ENCODE measurements around the gene HSD17B12. TPM values are rescaled to one million over a fixed set of nuclear protein-coding genes. Genes with fewer than 3 reads are reported as not detected.

HSD17B12 gene
- total RNA-seq, 1 donor from 2014 or later = 58.3 TPM

GRCh38 chr11:43748095-43748494, 67.6 kb downstream of the HSD17B12 start:
- ChIA-PET POLR2A (no interaction called here), CTCF (no interaction called here)
- TF ChIP-seq CTCF (IDR thresholded peaks at IDR 0.05) = no peak
- Mint-ChIP-seq H3K27ac (no peak overlapping the region), H3K4me3 (no peak overlapping the region), H3K4me1 (no peaks in the 10 kb centered on the region), H3K36me3 (ENCODE audit: low read depth) (peaks cover 48% of the 10 kb centered on the region), H3K27me3 (no peaks in the 10 kb centered on the region), H3K9me3 (peaks cover 18% of the 10 kb centered on the region)
- intact Hi-C loops (cut with micrococcal nuclease) = no loop called here
- ATAC-seq (ENCODE audit: low read depth) (no peak), DNase-seq (no peak)

GRCh38 chr11:43751726-43752125, 71.2 kb downstream of the HSD17B12 start:
- TF ChIP-seq CTCF (IDR thresholded peaks at IDR 0.05) = no peak
- Mint-ChIP-seq H3K27ac (no peak overlapping the region), H3K36me3 (ENCODE audit: low read depth) (peaks cover 45% of the 10 kb centered on the region), H3K4me1 (no peaks in the 10 kb centered on the region), H3K9me3 (peaks cover 11% of the 10 kb centered on the region), H3K27me3 (no peaks in the 10 kb centered on the region), H3K4me3 (no peak overlapping the region)
- no peak for DNase-seq
- ATAC-seq (ENCODE audit: low read depth) = no peak
- POLR2A ChIA-PET = no interaction called here
- intact Hi-C loops (cut with micrococcal nuclease) = no loop called here
- CTCF ChIA-PET = no interaction called here

- no peak for ATAC-seq (ENCODE audit: low read depth)
- intact Hi-C loops (cut with micrococcal nuclease) = no loop called here
- no peaks in the 10 kb centered on the region for H3K27me3 Mint-ChIP-seq
- DNase-seq = no peak
- no peak overlapping the region for H3K4me3 Mint-ChIP-seq
- peaks cover 51% of the 10 kb centered on the region for H3K36me3 Mint-ChIP-seq (ENCODE audit: low read depth)
- POLR2A ChIA-PET = no interaction called here
- H3K4me1 Mint-ChIP-seq = no peaks in the 10 kb centered on the region
- TF ChIP-seq CTCF (IDR thresholded peaks at IDR 0.05) = no peak
- H3K27ac Mint-ChIP-seq = no peak overlapping the region
- no peaks in the 10 kb centered on the region for H3K9me3 Mint-ChIP-seq
- CTCF ChIA-PET = no interaction called here
These were observed 76.0 kb downstream of the HSD17B12 start for GRCh38 chr11:43756575-43756974.

- Mint-ChIP-seq H3K27me3 (no peaks in the 10 kb centered on the region), H3K36me3 (ENCODE audit: low read depth) (peaks cover 53% of the 10 kb centered on the region), H3K27ac (no peak overlapping the region), H3K4me3 (no peak overlapping the region), H3K4me1 (no peaks in the 10 kb centered on the region), H3K9me3 (peaks cover 4% of the 10 kb centered on the region)
- intact Hi-C loops (cut with micrococcal nuclease) = no loop called here
- POLR2A ChIA-PET = no interaction called here
- TF ChIP-seq CTCF (IDR thresholded peaks at IDR 0.05) = no peak
- CTCF ChIA-PET = no interaction called here
- ATAC-seq (ENCODE audit: low read depth) (no peak), DNase-seq (no peak)
These were observed 78.4 kb downstream of the HSD17B12 start for GRCh38 chr11:43758927-43759326.

GRCh38 chr11:43760902-43761301, 80.4 kb downstream of the HSD17B12 start:
- CTCF ChIA-PET = no interaction called here
- H3K4me1 Mint-ChIP-seq = no peaks in the 10 kb centered on the region
- H3K36me3 Mint-ChIP-seq (ENCODE audit: low read depth) = peaks cover 55% of the 10 kb centered on the region
- H3K9me3 Mint-ChIP-seq = peaks cover 17% of the 10 kb centered on the region
- POLR2A ChIA-PET = no interaction called here
- no peaks in the 10 kb centered on the region for H3K27me3 Mint-ChIP-seq
- intact Hi-C loops (cut with micrococcal nuclease) = no loop called here
- ATAC-seq (ENCODE audit: low read depth) (no peak), DNase-seq (no peak)
- H3K4me3 Mint-ChIP-seq = no peak overlapping the region
- H3K27ac Mint-ChIP-seq = no peak overlapping the region
- TF ChIP-seq CTCF (IDR thresholded peaks at IDR 0.05) = no peak
